Prostate gland (tissue), 2 donors: Measurements from ENCODE around the gene ASPN. TPM values are rescaled to one million over a fixed set of nuclear protein-coding genes. Genes with fewer than 3 reads are reported as not detected.

Experiments
- DNase-seq: peaks from one replicate; pipeline ENCODE4 v3.0.0-alpha.2; 2019; ENCODE audit warnings: low spot score
- H3K27ac ChIP-seq, 2 donors: fragments of 200-600 bp; sonication (generic); 2 replicates each; pipeline ENCODE4 v1.5.1; 2017 to 2019
- H3K27me3 ChIP-seq: fragments of 200-600 bp; sonication (generic); replicated peaks from 2 replicates; pipeline ENCODE4 v1.5.1; 2019; ENCODE audit not compliant: insufficient read depth
- H3K36me3 ChIP-seq, 2 donors: fragments of 200-600 bp; sonication (generic); 1 replicate in 1 of 2; 2 replicates in 1 of 2; pipeline versions ENCODE4 v1.5.1 to v1.8.1; 2017 to 2019
- H3K4me1 ChIP-seq: fragments of 200-600 bp; sonication (generic); replicated peaks from 2 replicates; pipeline ENCODE4 v1.5.1; 2019
- H3K4me3 ChIP-seq, 2 donors: fragments of 200-600 bp; sonication (generic); 2 replicates each; pipeline ENCODE4 v1.5.1; 2017 to 2019
- H3K9me3 ChIP-seq: fragments of 200-600 bp; sonication (generic); 2 replicates; pipeline ENCODE4 v1.5.1; 2017
- CTCF ChIP-seq, 4 experiments: fragments of 200-600 bp in 2 of 4; fragments of 450-650 bp in 2 of 4; sonication (generic) in 2 of 4; IDR thresholded peaks; 1 replicate in 3 of 4; 2 replicates in 1 of 4; pipeline ENCODE4 v1.5.1; 2016 to 2019; ENCODE audit warnings: antibody characterized with exemption in 4 of 4, mild to moderate bottlenecking in 2 of 4, moderate library complexity in 2 of 4
- POLR2A ChIP-seq: fragments of 450-650 bp; IDR thresholded peaks from one replicate; pipeline ENCODE4 v1.6.1; 2016; ENCODE audit warnings: antibody characterized with exemption, mild to moderate bottlenecking
- POLR2AphosphoS5 ChIP-seq: sonication (generic); formaldehyde crosslinking; IDR thresholded peaks from one replicate; pipeline ENCODE4 v1.6.1; 2017; ENCODE audit warnings: antibody characterized with exemption
- WGBS: methylation state at CpG from one replicate; pipeline ENCODE4 v1.1.5; 2018; 5-methylcytosine and 5-hydroxymethylcytosine counted together
- intact Hi-C: fragments of 100-400 bp; cut with DNase I; formaldehyde crosslinking; loops from one replicate; pipeline ENCODE4 v1.14.2; 2022
- total RNA-seq, 2 donors: library from RNA; depleted of rRNA; stranded (reverse); fragments of >200 nt; gene quantifications; one replicate each; pipeline ENCODE4 v1.1.0, GENCODE V29; 2016

Gene ASPN
- total RNA-seq, 2 donors from 2014 or later: 0.68 to 1.8 TPM

DNA sequence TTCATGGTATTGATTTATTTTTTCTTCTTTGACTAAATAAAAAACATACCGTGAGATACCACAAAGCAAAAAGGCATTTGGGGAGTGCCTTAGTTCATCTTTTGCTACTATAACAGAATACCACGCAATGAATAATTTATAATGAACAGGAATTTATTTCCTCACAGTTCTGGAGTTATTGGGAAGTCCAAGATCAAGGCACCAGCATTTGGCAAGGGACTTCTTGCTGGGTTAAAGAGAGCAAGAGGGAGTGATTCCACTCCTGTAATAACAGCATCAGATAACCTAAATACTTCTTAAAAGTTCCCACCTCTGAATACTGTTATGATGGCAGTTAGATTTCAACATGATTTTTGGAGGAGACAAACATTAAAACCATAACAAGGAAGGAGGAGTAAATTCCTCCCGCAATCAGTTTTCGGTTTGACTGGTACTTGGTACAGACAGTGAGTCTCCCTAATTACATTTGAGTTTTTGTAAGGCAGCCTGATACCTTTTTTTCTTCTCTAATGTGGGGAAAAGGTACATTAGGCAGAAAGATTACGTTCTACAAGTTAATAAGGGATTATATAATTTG, 49.2 kb downstream of the ASPN start:
- Histone ChIP-seq H3K4me1 (no peaks in the 10 kb centered on the region), H3K36me3 (no peaks in the 10 kb centered on the region), H3K9me3 (no peaks in the 10 kb centered on the region), H3K27me3 (no peaks in the 10 kb centered on the region), H3K27ac (peak overlapping the region in 1 of 2 donors; percentile 5), H3K4me3 (no peak overlapping the region)
- intact Hi-C loops: no loop called here
- no peak for TF ChIP-seq POLR2A
- no peak for TF ChIP-seq POLR2AphosphoS5
- TF ChIP-seq CTCF (IDR thresholded peaks at IDR 0.05): no peak
- no peak for DNase-seq
- WGBS: 71% methylated on average over 5 of the region's 5 CpGs

DNA sequence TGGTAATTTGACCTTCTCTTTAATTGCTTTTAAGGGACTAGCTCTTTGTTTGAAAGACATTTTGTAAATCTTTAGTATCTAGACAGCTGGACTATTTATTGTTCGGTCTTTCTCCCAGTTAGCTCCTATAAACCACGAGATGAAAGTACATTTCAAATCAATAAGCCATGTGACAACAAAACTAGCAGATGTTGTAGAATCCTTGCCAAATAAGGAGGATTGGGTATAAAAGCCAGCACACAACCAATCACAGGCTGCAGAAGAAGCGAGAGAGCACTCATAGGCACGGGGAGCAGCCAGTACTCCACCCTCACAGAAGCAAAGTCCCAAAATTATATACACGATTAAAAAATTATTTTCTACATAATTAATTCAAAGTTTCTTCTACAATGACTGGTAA, 50.0 kb downstream of the ASPN start:
- H3K27ac ChIP-seq: peak overlapping the region in 1 of 2 donors; percentile 5
- 30% methylated on average over 5 of the region's 5 CpGs for WGBS
- intact Hi-C loops: no loop called here
- H3K27me3 ChIP-seq: no peaks in the 10 kb centered on the region
- no peak overlapping the region for H3K4me3 ChIP-seq
- H3K4me1 ChIP-seq: no peaks in the 10 kb centered on the region
- TF ChIP-seq POLR2AphosphoS5: peak; percentile 16
- TF ChIP-seq POLR2A: no peak
- no peaks in the 10 kb centered on the region for H3K36me3 ChIP-seq
- no peaks in the 10 kb centered on the region for H3K9me3 ChIP-seq
- DNase-seq: no peak

DNA sequence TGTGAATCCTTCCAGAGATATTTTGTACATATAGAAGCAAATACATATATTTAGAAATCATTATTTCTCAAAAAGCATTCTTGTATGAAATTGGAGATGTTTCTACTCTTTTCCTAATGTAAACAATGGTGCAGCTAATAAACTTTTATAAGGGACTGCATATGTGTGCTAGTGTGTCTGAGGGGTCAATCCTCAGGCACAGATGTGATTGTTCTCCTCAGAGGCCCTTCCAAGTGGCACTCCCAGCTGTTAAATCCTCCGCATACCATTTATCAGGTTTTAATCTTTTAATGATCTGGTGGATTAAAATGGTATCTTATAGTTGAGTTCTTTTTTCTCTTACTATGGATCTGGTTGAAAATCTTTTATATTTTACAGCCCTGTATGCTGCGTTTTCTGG, 52.5 kb downstream of the ASPN start:
- no peaks in the 10 kb centered on the region for H3K4me1 ChIP-seq
- H3K4me3 ChIP-seq: no peak overlapping the region
- no peak overlapping the region for H3K27ac ChIP-seq
- WGBS: 48% methylated on average over 2 of the region's 2 CpGs
- H3K9me3 ChIP-seq: no peaks in the 10 kb centered on the region
- intact Hi-C loops: no loop called here
- no peaks in the 10 kb centered on the region for H3K36me3 ChIP-seq
- TF ChIP-seq POLR2AphosphoS5: no peak
- no peak for TF ChIP-seq CTCF (IDR thresholded peaks at IDR 0.05)
- no peak for TF ChIP-seq POLR2A
- H3K27me3 ChIP-seq: no peaks in the 10 kb centered on the region
- no peak for DNase-seq

- Histone ChIP-seq H3K27ac (peak overlapping the region in 1 of 2 donors; percentile 24), H3K4me3 (no peak overlapping the region), H3K9me3 (no peaks in the 10 kb centered on the region), H3K36me3 (no peaks in the 10 kb centered on the region), H3K27me3 (no peaks in the 10 kb centered on the region), H3K4me1 (no peaks in the 10 kb centered on the region)
- intact Hi-C loops: no loop called here
- no peak for DNase-seq
- WGBS: 61% methylated on average over 5 of the region's 5 CpGs
- TF ChIP-seq POLR2AphosphoS5 (no peak), POLR2A (no peak), CTCF (IDR thresholded peaks at IDR 0.05) (no peak)
Measured at GRCh38 chr9:92426501-92427145, 55.7 kb downstream of the ASPN start.

- Histone ChIP-seq H3K4me1 (no peaks in the 10 kb centered on the region), H3K27ac (peak overlapping the region in 1 of 2 donors; percentile 24), H3K36me3 (no peaks in the 10 kb centered on the region), H3K4me3 (no peak overlapping the region), H3K27me3 (no peaks in the 10 kb centered on the region), H3K9me3 (no peaks in the 10 kb centered on the region)
- intact Hi-C loops: no loop called here
- no peak for DNase-seq
- TF ChIP-seq CTCF (IDR thresholded peaks at IDR 0.05): no peak
- no peak for TF ChIP-seq POLR2AphosphoS5
- WGBS: 17% methylated on average over 2 of the region's 2 CpGs
Measured at GRCh38 chr9:92425474-92425873, 56.8 kb downstream of the ASPN start.
